GM13976 (cell line): ENCODE results near the gene FBXO45.
"Not testable (repeated sequence)": the region's sequence is repeated elsewhere in the genome, so short reads cannot be mapped to it uniquely, and the experiment has no call there.

Experiments
- DNase-seq: peaks from one replicate; pipeline ENCODE4 v3.0.0; 2012; ENCODE audit warnings: low spot score
- CTCF ChIP-seq: IDR thresholded peaks from 2 replicates; pipeline ENCODE4 v1.5.1; 2012; ENCODE audit warnings: borderline replicate concordance, mild to moderate bottlenecking; ENCODE audit not compliant: insufficient read depth; ENCODE audit errors: extremely low read depth, missing control alignments, control extremely low read depth
- in situ Hi-C: fragments of 300-500 bp; cut with MboI; formaldehyde crosslinking; loops from one replicate; pipeline ENCODE4 v1.12.0; 2022; ENCODE audit warnings: low sequenced_read_pairs, mixed read lengths, inconsistent platforms; ENCODE audit not compliant: unreplicated experiment

FBXO45 gene

GRCh38 chr3:196544491-196544992, 23.9 kb upstream of the FBXO45 start:
- TF ChIP-seq CTCF: no peak
- in situ Hi-C loops: no loop called here
- no peak for DNase-seq

GRCh38 chr3:196546537-196546936, 21.9 kb upstream of the FBXO45 start:
- no peak for TF ChIP-seq CTCF
- in situ Hi-C loops: no loop called here
- no peak for DNase-seq

- DNase-seq: no peak
- in situ Hi-C loops: no loop called here
- no peak for TF ChIP-seq CTCF
Observed at GRCh38 chr3:196547067-196547466, 21.4 kb upstream of the FBXO45 start.

GRCh38 chr3:196549312-196549711, 19.1 kb upstream of the FBXO45 start:
- DNase-seq, in situ Hi-C loops: not testable (repeated sequence)

- in situ Hi-C loops, DNase-seq: not testable (repeated sequence)
Observed at GRCh38 chr3:196550172-196550571, 18.3 kb upstream of the FBXO45 start.

GRCh38 chr3:196552253-196552652, 16.2 kb upstream of the FBXO45 start:
- TF ChIP-seq CTCF: no peak
- no peak for DNase-seq
- in situ Hi-C loops: no loop called here

GRCh38 chr3:196553551-196553950, 14.9 kb upstream of the FBXO45 start:
- in situ Hi-C loops: no loop called here
- no peak for TF ChIP-seq CTCF
- DNase-seq: no peak

- TF ChIP-seq CTCF: no peak
Observed at GRCh38 chr3:196554205-196554604, 14.3 kb upstream of the FBXO45 start.

More at GRCh38 chr3:196554205-196554604, 14.3 kb upstream of the FBXO45 start:
- DNase-seq: no peak
- in situ Hi-C loops: no loop called here
